ENCODE results near the gene ZNF550.

DNA sequence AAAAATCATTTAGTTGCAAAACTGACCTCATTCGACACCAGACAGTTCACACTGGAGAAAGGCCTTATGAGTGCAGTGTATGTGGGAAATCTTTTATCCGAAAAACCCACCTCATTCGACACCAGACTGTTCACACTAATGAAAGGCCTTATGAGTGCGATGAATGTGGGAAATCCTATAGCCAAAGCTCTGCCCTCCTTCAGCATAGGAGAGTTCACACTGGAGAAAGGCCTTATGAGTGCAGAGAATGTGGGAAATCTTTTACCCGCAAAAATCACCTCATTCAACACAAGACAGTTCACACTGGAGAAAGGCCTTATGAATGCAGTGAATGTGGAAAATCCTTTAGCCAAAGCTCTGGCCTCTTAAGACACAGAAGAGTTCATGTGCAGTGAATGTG lies 47.3 kb upstream of the ZNF550 start:
- no peak for TF ChIP-seq EZH2phosphoT487 (IDR thresholded peaks at IDR 0.05; ENCODE audit: insufficient read depth, low read depth)
- TF ChIP-seq EZH2 (IDR thresholded peaks at IDR 0.05; ENCODE audit: insufficient read depth, poor library complexity, severe bottlenecking) = no peak
